Mesendoderm (in vitro differentiated cells): ENCODE results near the gene ATG2A.

Experiments
- DNase-seq: peaks from one replicate; pipeline ENCODE4 v3.0.0; 2013
- H2AK5ac ChIP-seq: 2 replicates; pipeline ENCODE4 v1.6.1; 2013; ENCODE audit warnings: low read length, inconsistent platforms
- H2BK120ac ChIP-seq: 2 replicates; pipeline ENCODE4 v1.6.1; 2013; ENCODE audit warnings: low read depth, mild to moderate bottlenecking, low read length, moderate library complexity, mixed read lengths
- H2BK15ac ChIP-seq: replicated peaks from 2 replicates; pipeline ENCODE4 v1.6.1; 2013; ENCODE audit warnings: low read depth, mild to moderate bottlenecking, moderate library complexity
- H2BK5ac ChIP-seq: 2 replicates; pipeline ENCODE4 v1.6.1; 2013; ENCODE audit warnings: low read length, inconsistent platforms
- H3K18ac ChIP-seq: 2 replicates; pipeline ENCODE4 v1.6.1; 2013; ENCODE audit warnings: mild to moderate bottlenecking, low read length, mixed read lengths
- H3K23ac ChIP-seq: one replicate; pipeline ENCODE4 v1.6.1; 2013; ENCODE audit warnings: low read length
- H3K27ac ChIP-seq: 2 replicates; pipeline ENCODE4 v1.5.1; 2013; ENCODE audit warnings: low read depth, mild to moderate bottlenecking, inconsistent platforms, low read length, moderate library complexity
- H3K27me3 ChIP-seq: 2 replicates; pipeline ENCODE4 v1.6.1; 2013; ENCODE audit warnings: low read length, control low read depth, mild to moderate bottlenecking, inconsistent platforms; ENCODE audit not compliant: insufficient read depth, poor library complexity
- H3K36me3 ChIP-seq: 2 replicates; pipeline ENCODE4 v1.6.1; 2013; ENCODE audit warnings: low read length, inconsistent platforms; ENCODE audit not compliant: control insufficient read depth, insufficient read depth
- H3K4ac ChIP-seq: one replicate; pipeline ENCODE4 v1.6.1; 2013; ENCODE audit warnings: low read depth, mild to moderate bottlenecking, low read length, moderate library complexity
- H3K4me1 ChIP-seq: 2 replicates; pipeline ENCODE4 v1.6.1; 2013; ENCODE audit warnings: low read depth, low read length, inconsistent platforms; ENCODE audit not compliant: control insufficient read depth
- H3K4me2 ChIP-seq: 2 replicates; pipeline ENCODE4 v1.6.1; 2013; ENCODE audit warnings: low read length
- H3K4me3 ChIP-seq: 2 replicates; pipeline ENCODE4 v1.5.1; 2013; ENCODE audit warnings: mild to moderate bottlenecking, low read length
- H3K56ac ChIP-seq: one replicate; pipeline ENCODE4 v1.6.1; 2013; ENCODE audit warnings: low read length
- H3K79me1 ChIP-seq: 2 replicates; pipeline ENCODE4 v1.6.1; 2013; ENCODE audit warnings: low read length, inconsistent platforms
- H3K79me2 ChIP-seq: 2 replicates; pipeline ENCODE4 v1.6.1; 2013; ENCODE audit warnings: mild to moderate bottlenecking, low read length; ENCODE audit not compliant: control insufficient read depth, insufficient read depth
- H3K9ac ChIP-seq: 2 replicates; pipeline ENCODE4 v1.6.1; 2013; ENCODE audit warnings: low read length, inconsistent platforms
- H4K5ac ChIP-seq: one replicate; pipeline ENCODE4 v1.6.1; 2013; ENCODE audit warnings: low read length
- H4K8ac ChIP-seq: one replicate; pipeline ENCODE4 v1.6.1; 2013; ENCODE audit warnings: low read depth, mild to moderate bottlenecking, control low read depth, low read length, moderate library complexity
- whole genome bisulfite sequencing: extraction: QIAGEN DNeasy Blood & Tissue Kit; methylation state at CpG from one replicate; pipeline ENCODE4 v1.1.7; 2013; ENCODE audit warnings: low lambda C conversion rate, missing lambda C conversion rate; ENCODE audit not compliant: insufficient coverage; ENCODE audit errors: extremely low coverage; 5-methylcytosine and 5-hydroxymethylcytosine counted together

The ATG2A gene

DNA sequence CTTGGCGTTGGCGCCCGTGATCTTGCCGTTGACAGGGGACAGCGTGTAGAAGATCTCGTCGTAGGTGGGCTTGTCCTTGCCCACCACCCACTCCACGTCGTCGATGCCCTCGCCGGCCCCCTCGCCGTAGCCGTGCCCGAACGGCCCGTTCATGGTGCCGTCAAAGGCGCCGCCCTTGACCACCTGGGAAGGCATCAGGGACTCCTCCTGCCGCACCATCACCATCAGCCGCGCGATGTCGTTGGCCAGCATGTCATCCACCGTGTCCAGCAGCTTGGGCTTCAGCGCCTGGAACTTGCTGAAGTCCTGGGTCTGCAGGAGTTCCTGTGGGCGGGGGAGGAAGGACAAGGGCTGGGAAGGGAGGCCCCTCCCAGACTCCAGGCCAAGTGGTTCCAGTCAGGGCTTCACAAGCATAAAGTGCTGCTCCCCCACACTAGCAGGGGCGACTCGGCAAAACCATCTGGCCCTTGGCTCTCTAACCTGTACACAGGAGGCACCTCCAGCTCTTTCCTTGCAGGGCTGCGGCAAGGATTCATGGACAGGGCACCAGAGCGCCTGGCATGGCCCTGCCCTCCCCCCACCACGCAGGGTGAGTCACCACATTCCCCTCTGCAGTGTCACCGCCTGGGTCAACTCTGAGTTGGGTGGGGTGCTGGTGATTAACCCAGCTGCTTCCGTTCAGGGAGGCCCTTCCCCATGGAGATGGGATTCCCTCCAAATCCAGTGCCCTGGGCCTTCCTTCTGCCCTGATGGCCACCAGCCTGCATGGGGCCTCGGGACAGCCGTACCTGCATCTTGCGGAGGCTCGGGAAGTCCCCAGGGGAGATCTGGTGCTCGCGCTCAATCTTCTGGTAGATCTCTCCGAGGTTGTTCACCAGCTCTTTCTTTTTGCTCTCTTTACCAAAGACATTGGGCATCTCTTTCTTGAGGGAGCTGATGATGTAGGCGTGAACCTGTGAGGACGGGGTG is 62.2 kb downstream of the ATG2A start:
- Histone ChIP-seq H2BK5ac (no peak overlapping the region), H3K23ac (no peak overlapping the region), H4K8ac (no peak overlapping the region), H3K56ac (no peak overlapping the region), H3K36me3 (no peaks in the 10 kb centered on the region), H3K4me1 (no peaks in the 10 kb centered on the region), H4K5ac (no peak overlapping the region), H3K27ac (no peak overlapping the region), H3K79me2 (no peaks in the 10 kb centered on the region), H3K4me2 (no peak overlapping the region), H3K4ac (no peak overlapping the region), H3K79me1 (no peaks in the 10 kb centered on the region), H2BK120ac (no peak overlapping the region), H3K4me3 (no peak overlapping the region), H3K18ac (no peak overlapping the region), H3K9ac (no peak overlapping the region), H2BK15ac (no peak overlapping the region), H2AK5ac (no peak overlapping the region), H3K27me3 (no peaks in the 10 kb centered on the region)
- WGBS: no CpG with 5 or more reads among the region's 45 CpGs
- DNase-seq: peak; percentile 92

DNA sequence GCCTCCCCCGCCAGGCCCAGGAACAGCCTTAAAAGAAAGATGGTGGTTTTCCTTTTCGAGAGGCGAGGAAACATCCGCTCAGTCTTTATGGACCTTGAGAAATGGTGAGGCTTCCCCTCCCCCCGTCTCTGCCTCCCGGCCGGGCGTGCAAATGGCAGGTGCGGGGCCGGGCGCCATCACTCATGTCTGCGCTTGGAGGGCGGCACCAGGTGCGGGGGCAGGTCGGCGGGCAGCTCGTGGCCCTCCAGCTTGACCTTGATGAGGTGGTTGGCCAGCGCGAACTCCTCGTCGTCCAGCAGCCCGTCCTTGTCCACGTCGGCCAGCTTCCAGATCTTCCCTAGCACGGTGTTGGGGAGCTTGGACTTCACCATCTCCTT is 62.9 kb downstream of the ATG2A start:
- Histone ChIP-seq H2BK120ac (no peak overlapping the region), H3K23ac (no peak overlapping the region), H4K8ac (no peak overlapping the region), H3K27me3 (no peaks in the 10 kb centered on the region), H2BK15ac (no peak overlapping the region), H3K79me1 (no peaks in the 10 kb centered on the region), H2BK5ac (no peak overlapping the region), H3K36me3 (no peaks in the 10 kb centered on the region), H3K4me1 (no peaks in the 10 kb centered on the region), H3K4ac (no peak overlapping the region), H3K56ac (no peak overlapping the region), H3K18ac (no peak overlapping the region), H2AK5ac (no peak overlapping the region), H3K79me2 (no peaks in the 10 kb centered on the region), H3K9ac (no peak overlapping the region), H4K5ac (no peak overlapping the region), H3K27ac (no peak overlapping the region), H3K4me2 (no peak overlapping the region), H3K4me3 (no peak overlapping the region)
- WGBS: no CpG with 5 or more reads among the region's 25 CpGs
- DNase-seq: no peak

DNA sequence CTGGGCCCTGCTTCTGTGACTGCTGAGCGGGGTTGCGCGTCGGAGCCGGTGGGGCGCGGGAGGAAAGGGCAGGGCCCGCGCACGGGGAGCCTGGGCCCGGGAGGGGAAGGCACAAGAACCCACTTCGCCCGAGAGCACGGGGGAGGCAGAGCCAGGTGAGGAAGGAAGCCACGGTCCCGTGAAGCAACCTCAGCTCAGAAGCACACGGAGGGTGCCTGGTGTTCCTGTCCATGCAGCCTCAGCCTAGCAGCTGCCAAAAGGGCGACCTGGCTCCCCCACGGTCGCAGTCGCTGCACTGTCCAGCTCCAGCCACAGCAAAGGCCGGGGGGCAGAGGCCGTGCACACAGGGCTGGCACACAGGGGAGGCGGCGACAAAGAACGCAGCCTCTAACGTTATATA is 63.3 kb downstream of the ATG2A start:
- H3K4me3 ChIP-seq: no peak overlapping the region
- no peak for DNase-seq
- no peaks in the 10 kb centered on the region for H3K79me1 ChIP-seq
- no peak overlapping the region for H2BK5ac ChIP-seq
- no peaks in the 10 kb centered on the region for H3K36me3 ChIP-seq
- H3K4ac ChIP-seq: no peak overlapping the region
- H3K18ac ChIP-seq: no peak overlapping the region
- no peak overlapping the region for H2BK15ac ChIP-seq
- no peak overlapping the region for H3K4me2 ChIP-seq
- no peak overlapping the region for H4K5ac ChIP-seq
- no peak overlapping the region for H3K23ac ChIP-seq
- no peak overlapping the region for H3K9ac ChIP-seq
- no peak overlapping the region for H4K8ac ChIP-seq
- H3K4me1 ChIP-seq: no peaks in the 10 kb centered on the region
- no peaks in the 10 kb centered on the region for H3K27me3 ChIP-seq
- no CpG with 5 or more reads among the region's 27 CpGs for WGBS
- no peak overlapping the region for H2BK120ac ChIP-seq
- no peak overlapping the region for H3K56ac ChIP-seq
- no peaks in the 10 kb centered on the region for H3K79me2 ChIP-seq
- H2AK5ac ChIP-seq: no peak overlapping the region
- H3K27ac ChIP-seq: no peak overlapping the region

DNA sequence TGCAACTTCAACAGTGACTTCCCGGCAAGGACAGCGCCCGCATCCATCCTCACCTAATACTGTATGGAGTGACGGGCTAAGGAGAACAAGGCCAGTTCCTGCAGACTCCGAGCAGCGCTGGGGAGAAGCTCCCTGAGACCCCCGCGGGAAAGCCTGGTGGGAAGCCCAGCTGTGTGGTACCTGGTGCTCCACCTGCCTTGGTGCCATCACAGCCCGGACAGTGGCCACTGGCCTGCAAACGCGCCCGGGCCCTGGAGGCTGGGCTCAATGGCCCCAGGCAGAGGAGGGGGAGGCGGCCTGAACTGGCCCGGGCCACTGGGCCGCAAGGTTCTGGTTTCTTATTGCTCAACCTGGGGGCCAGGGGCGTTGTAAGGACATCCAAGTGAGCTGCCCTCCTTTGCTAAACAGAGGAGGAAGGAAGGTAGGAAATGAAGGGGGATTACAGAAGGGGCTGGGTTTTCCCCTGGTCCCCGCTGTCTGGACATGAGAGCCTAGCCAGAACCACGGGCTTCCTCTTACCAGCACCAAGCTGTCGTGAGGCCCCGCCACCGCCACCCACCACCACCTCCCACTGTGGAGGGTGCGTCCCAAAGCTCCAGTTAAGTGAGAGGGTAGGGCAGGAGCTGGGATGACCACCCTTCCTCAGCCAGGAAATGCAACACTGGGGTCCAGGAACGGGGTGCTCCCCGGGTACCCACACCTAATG is 64.1 kb downstream of the ATG2A start:
- Histone ChIP-seq H3K27ac (no peak overlapping the region), H2AK5ac (no peak overlapping the region), H3K23ac (no peak overlapping the region), H3K4me1 (no peaks in the 10 kb centered on the region), H4K5ac (no peak overlapping the region), H2BK15ac (no peak overlapping the region), H3K18ac (no peak overlapping the region), H3K36me3 (no peaks in the 10 kb centered on the region), H2BK5ac (no peak overlapping the region), H3K56ac (no peak overlapping the region), H4K8ac (no peak overlapping the region), H3K79me1 (no peaks in the 10 kb centered on the region), H3K79me2 (no peaks in the 10 kb centered on the region), H2BK120ac (no peak overlapping the region), H3K4ac (no peak overlapping the region), H3K9ac (no peak overlapping the region), H3K4me2 (no peak overlapping the region), H3K27me3 (no peaks in the 10 kb centered on the region), H3K4me3 (no peak overlapping the region)
- no CpG with 5 or more reads among the region's 24 CpGs for WGBS
- DNase-seq: no peak

DNA sequence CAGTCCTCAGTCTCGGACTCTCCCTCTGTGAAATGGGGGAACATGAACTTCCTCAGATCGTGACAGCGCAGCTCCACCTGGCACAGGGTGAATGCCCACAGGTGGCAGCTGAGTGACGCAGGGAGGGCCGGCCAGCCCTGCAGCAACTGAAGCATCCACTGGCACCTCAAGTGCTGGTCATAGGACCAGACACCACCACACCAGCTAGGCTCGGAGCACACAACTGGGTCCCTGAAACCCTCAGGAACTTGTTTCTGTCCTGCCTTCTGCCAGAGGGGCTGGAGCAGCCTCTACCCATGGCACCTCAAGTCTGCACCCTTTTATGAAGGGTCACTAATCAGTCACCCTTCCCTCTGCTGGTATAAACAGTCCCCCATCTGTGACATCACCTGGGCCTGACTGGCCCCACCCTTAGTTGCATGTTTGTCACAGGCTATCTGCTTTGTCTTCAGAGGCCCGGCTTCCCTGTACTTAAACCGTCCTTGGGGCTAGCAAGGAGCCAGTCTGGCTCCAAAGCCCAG is 65.1 kb downstream of the ATG2A start:
- Histone ChIP-seq H3K4ac (no peak overlapping the region), H2BK5ac (no peak overlapping the region), H2BK120ac (no peak overlapping the region), H3K9ac (no peak overlapping the region), H3K4me1 (no peaks in the 10 kb centered on the region), H3K18ac (no peak overlapping the region), H3K56ac (no peak overlapping the region), H2AK5ac (no peak overlapping the region), H4K5ac (no peak overlapping the region), H3K27ac (no peak overlapping the region), H3K36me3 (no peaks in the 10 kb centered on the region), H4K8ac (no peak overlapping the region), H3K79me2 (no peaks in the 10 kb centered on the region), H3K4me3 (no peak overlapping the region), H2BK15ac (no peak overlapping the region), H3K79me1 (no peaks in the 10 kb centered on the region), H3K23ac (no peak overlapping the region), H3K4me2 (no peak overlapping the region), H3K27me3 (no peaks in the 10 kb centered on the region)
- no peak for DNase-seq
- no CpG with 5 or more reads among the region's 8 CpGs for WGBS
